Right lobe of liver (tissue), 6 donors: ENCODE measurements around the gene UNKL. TPM values are rescaled to one million over a fixed set of nuclear protein-coding genes. Genes with fewer than 3 reads are reported as not detected.

ENCODE experiments used
- ATAC-seq, 4 donors: fragments of 200-7000 bp; cut with Tn5 transposase; one replicate each; pipeline ENCODE4 v1.9.1; 2020; ENCODE audit warnings: mild to moderate bottlenecking in 4 of 4, moderate library complexity in 4 of 4
- DNase-seq, 3 donors: peaks; one replicate each; pipeline ENCODE4 v3.0.0-alpha.2; 2020
- H3K27ac ChIP-seq, 3 donors: fragments of 200-600 bp; one replicate each; pipeline ENCODE4 v1.8.0; 2022
- H3K27me3 ChIP-seq, 2 donors: fragments of 200-600 bp; one replicate each; pipeline ENCODE4 v1.8.0; 2022
- H3K36me3 ChIP-seq, 4 donors: fragments of 200-600 bp; sonication (generic) in 1 of 4; one replicate each; pipeline versions ENCODE4 v1.5.1 to v1.8.0; 2017 to 2022; ENCODE audit warnings: control low read depth in 1 of 4
- H3K4me1 ChIP-seq, 4 donors: fragments of 200-600 bp; sonication (generic) in 1 of 4; one replicate each; pipeline versions ENCODE4 v1.5.1 to v1.8.0; 2017 to 2022; ENCODE audit warnings: control low read depth in 1 of 4
- H3K4me3 ChIP-seq, 3 donors: fragments of 200-600 bp; one replicate each; pipeline ENCODE4 v1.8.0; 2022
- H3K9me3 ChIP-seq, 4 donors: fragments of 200-600 bp; sonication (generic) in 1 of 4; one replicate each; pipeline versions ENCODE4 v1.5.1 to v1.8.0; 2017 to 2022; ENCODE audit warnings: control low read depth in 1 of 4
- CTCF ChIP-seq, 4 donors: fragments of 200-600 bp in 3 of 4; fragments of 450-650 bp in 1 of 4; IDR thresholded peaks; one replicate each; pipeline versions ENCODE4 v1.5.1 to v1.8.0; 2016 to 2022; ENCODE audit warnings: antibody characterized with exemption in 4 of 4, mild to moderate bottlenecking in 2 of 4
- POLR2A ChIP-seq: fragments of 450-650 bp; IDR thresholded peaks from one replicate; pipeline ENCODE4 v1.6.1; 2017; ENCODE audit warnings: antibody characterized with exemption, mild to moderate bottlenecking
- WGBS: methylation state at CpG from one replicate; pipeline ENCODE4 v1.1.6; 2018; ENCODE audit warnings: low coverage, low lambda C conversion rate; ENCODE audit not compliant: insufficient coverage; ENCODE audit errors: missing lambda C conversion rate; 5-methylcytosine and 5-hydroxymethylcytosine counted together
- intact Hi-C, 2 donors: fragments of 100-400 bp; cut with DNase I; formaldehyde crosslinking; loops; one replicate each; pipeline versions ENCODE4 v1.11.2 to v1.14.1; 2022
- total RNA-seq, 6 experiments: library from RNA; depleted of rRNA in 2 of 6; stranded (reverse); fragments of >200 nt in 2 of 6; fragmentation: NEBNext Ultra II Directional in 3 of 6; extraction: Animal tissue kit (Norgen Biotek cat#: 25700) in 3 of 6; gene quantifications; one replicate each; pipeline versions ENCODE4 v1.1.0 to v1.2.4, GENCODE V29; 2016 to 2023
- donor health status: DM: no; HTN: yes; CAD: no.
- donor health status: DM: no; HTN: no; CAD: no.
- donor health status: DM: no; HTN: no; CAD: no.
- donor health status: DM: no; HTN: yes; CAD: no.
- donor health status: DM: no; HTN: yes; CAD: no.

The UNKL gene
- total RNA-seq, 6 experiments from 2014 or later = 9.0 to 14.2 (median 12.0) TPM

DNA sequence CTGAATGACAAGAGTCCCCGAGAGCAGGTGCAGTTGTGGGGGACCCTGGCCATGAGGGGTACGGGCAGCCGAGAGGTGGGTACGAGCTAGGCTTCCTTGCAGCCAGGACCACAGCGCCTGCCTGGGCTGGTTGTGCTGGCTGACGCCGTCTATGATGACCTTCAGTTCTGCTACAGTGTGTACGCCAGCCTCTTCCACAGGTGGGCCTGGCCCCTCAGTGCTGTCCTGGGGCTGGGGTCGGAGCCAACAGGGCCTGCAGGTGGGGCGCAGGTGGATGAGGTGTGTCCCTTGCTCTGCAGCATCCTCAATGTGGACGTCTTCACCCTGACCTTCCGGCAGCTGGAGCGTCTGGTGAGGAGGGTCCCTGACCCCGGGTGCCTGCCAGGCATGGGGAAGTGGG lies 70.0 kb downstream of the UNKL start:
- 83% methylated on average over 5 of the region's 14 CpGs for WGBS
- TF ChIP-seq CTCF (IDR thresholded peaks at IDR 0.05) = no peak
- Histone ChIP-seq H3K4me3 (no peak overlapping the region), H3K4me1 (peaks cover 0 to 13% (median 6%) of the 10 kb centered on the region in 4 donors), H3K36me3 (no peaks in the 10 kb centered on the region), H3K27ac (no peak overlapping the region), H3K9me3 (no peaks in the 10 kb centered on the region), H3K27me3 (no peaks in the 10 kb centered on the region)
- no peak for ATAC-seq
- intact Hi-C loops = no loop called here
- DNase-seq = no peak

- intact Hi-C loops = no loop called here
- DNase-seq = no peak
- no peak for TF ChIP-seq POLR2A
- no peak for TF ChIP-seq CTCF (IDR thresholded peaks at IDR 0.05)
- no peak overlapping the region for H3K27ac ChIP-seq
- H3K9me3 ChIP-seq = no peaks in the 10 kb centered on the region
- ATAC-seq = peak in 1 of 4 donors; percentile 7
- WGBS = 6% methylated on average over 10 of the region's 44 CpGs
- no peaks in the 10 kb centered on the region for H3K36me3 ChIP-seq
- peaks cover 0 to 13% (median 6%) of the 10 kb centered on the region in 4 donors for H3K4me1 ChIP-seq
- no peaks in the 10 kb centered on the region for H3K27me3 ChIP-seq
- peak overlapping the region; percentile 39 to 58 (median 48) for H3K4me3 ChIP-seq
Measured at GRCh38 chr16:1343428-1344242, 70.9 kb downstream of the UNKL start.

GRCh38 chr16:1342526-1343427 lies 71.7 kb downstream of the UNKL start:
- peak overlapping the region; percentile 39 to 58 (median 48) for H3K4me3 ChIP-seq

More at GRCh38 chr16:1342526-1343427, 71.7 kb downstream of the UNKL start:
- Histone ChIP-seq H3K36me3 (no peaks in the 10 kb centered on the region), H3K27me3 (no peaks in the 10 kb centered on the region), H3K4me1 (peaks cover 0 to 13% (median 6%) of the 10 kb centered on the region in 4 donors), H3K9me3 (no peaks in the 10 kb centered on the region), H3K27ac (no peak overlapping the region)
- no peak for TF ChIP-seq CTCF (IDR thresholded peaks at IDR 0.05)
- peak; percentile 77 for TF ChIP-seq POLR2A
- DNase-seq = peak; percentile 98 to 99 (median 99)
- peak; percentile 92 to 97 (median 96) for ATAC-seq
- intact Hi-C loops = no loop called here
- WGBS = 5% methylated on average over 20 of the region's 49 CpGs
